AG04450 (cell line): ENCODE data around the gene GMPR2. TPM values are rescaled to one million over a fixed set of nuclear protein-coding genes. Genes with fewer than 3 reads are reported as not detected.
"Not testable (repeated sequence)": the region's sequence is repeated elsewhere in the genome, so short reads cannot be mapped to it uniquely, and the experiment has no call there.

Source experiments
- CTCF ChIA-PET: fragments of 300-600, 350-600 bp; formaldehyde crosslinking; extraction: SDS; loops from one replicate; lab custom pipeline; 2022; ENCODE audit warnings: antibody characterized with exemption, inconsistent platforms; lab: Charles Lee
- POLR2A ChIA-PET: fragments of 350-600 bp; formaldehyde crosslinking; extraction: SDS; loops from one replicate; lab custom pipeline; 2021; ENCODE audit warnings: antibody characterized with exemption, inconsistent platforms; lab: Yijun Ruan, JAX
- DNase-seq: peaks from one replicate; pipeline ENCODE4 v3.0.0-alpha.2; 2011; ENCODE audit warnings: low read depth, low spot score
- H3K27ac ChIP-seq: one replicate; pipeline ENCODE4 v1.5.1; 2012; ENCODE audit warnings: low read depth, low read length, control low read depth
- H3K27me3 ChIP-seq: one replicate; pipeline ENCODE4 v1.6.0; 2012; ENCODE audit warnings: low read length; ENCODE audit not compliant: control insufficient read depth, insufficient read depth
- H3K4me3 ChIP-seq: 2 replicates; pipeline ENCODE4 v1.5.1; 2011; ENCODE audit warnings: mild to moderate bottlenecking, low read depth, low read length, control low read depth
- H3K9me3 ChIP-seq: 2 replicates; pipeline ENCODE4 v1.5.1; 2012; ENCODE audit warnings: low read length; ENCODE audit not compliant: control insufficient read depth, insufficient read depth
- CTCF ChIP-seq: IDR thresholded peaks from 2 replicates; pipeline ENCODE4 v1.5.1; 2011; ENCODE audit warnings: low read depth, low read length, control low read depth, inconsistent platforms
- polyA plus RNA-seq: library from polyadenylated mRNA; depleted of rRNA; stranded (reverse); fragments of >200 nt; gene quantifications from 2 replicates; pipeline ENCODE4 v1.2.3, GENCODE V29; 2011

GMPR2 gene
- polyA plus RNA-seq, 1 experiment, result 89.2 TPM

GRCh38 chr14:24197056-24197450 is 35.7 kb upstream of the GMPR2 start:
- Histone ChIP-seq H3K27me3 (no peaks in the 10 kb centered on the region), H3K9me3 (peaks cover 5% of the 10 kb centered on the region), H3K27ac (no peak overlapping the region), H3K4me3 (no peak overlapping the region)
- POLR2A ChIA-PET, result interaction anchor here (0.9 kb wide), 1 partner anchor 50 kb away, joined by 4 read pairs; no protein-coding TSS in a partner anchor
- no peak for TF ChIP-seq CTCF
- CTCF ChIA-PET, result interaction anchor here (0.6 to 3.5 kb wide), 5 partner anchors 36 to 233 kb away, joined by 3 to 24 read pairs (median 4); partner anchors contain the start of gene IRF9
- DNase-seq, result no peak

DNA sequence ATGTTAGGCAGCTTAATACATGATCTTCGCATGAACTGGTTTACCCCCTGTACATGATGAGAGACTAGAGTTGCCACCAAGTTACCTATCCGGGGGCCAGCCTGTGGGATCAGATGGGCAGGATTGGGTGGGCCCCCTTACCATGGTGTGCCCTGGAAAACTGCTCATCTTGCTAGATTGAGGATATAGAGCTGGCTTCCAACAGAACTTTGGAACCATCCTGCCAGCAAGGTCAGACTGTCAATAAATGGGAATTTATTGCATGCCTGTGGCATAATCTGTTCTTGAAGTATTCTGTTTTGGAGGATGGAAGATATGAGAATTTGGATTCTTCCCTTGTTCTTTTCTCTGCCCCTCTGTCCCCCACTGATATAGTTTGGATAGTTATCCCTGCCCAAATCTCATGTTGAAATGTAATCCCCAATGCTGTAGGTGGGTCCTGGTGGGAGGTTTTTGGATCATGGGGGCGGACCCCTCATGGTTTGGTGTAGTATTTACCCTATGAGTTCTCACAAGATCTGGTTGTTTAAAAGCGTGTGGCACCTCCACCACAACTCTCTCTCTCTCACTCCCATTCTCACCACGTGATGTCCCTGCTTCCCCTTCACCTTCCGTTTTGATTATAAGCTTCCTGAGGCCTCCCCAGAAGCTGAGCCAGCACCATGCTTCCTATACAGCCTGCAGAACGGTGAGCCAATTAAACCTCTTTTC is 33.8 kb upstream of the GMPR2 start:
- H3K9me3 ChIP-seq, result peaks cover 5% of the 10 kb centered on the region
- H3K27me3 ChIP-seq, result no peaks in the 10 kb centered on the region
- no peak overlapping the region for H3K4me3 ChIP-seq
- no peak overlapping the region for H3K27ac ChIP-seq
- CTCF ChIA-PET, result interaction anchor here (1.0 kb wide), 1 partner anchor 38 kb away, joined by 4 read pairs; the partner anchor contains the start of gene IRF9
- no peak for DNase-seq
- POLR2A ChIA-PET, result interaction anchor here (0.5 to 1.2 kb wide), 3 partner anchors 14 to 98 kb away, joined by 6 to 11 read pairs (median 8); partner anchors contain the start of gene CHMP4A
- no peak for TF ChIP-seq CTCF

DNA sequence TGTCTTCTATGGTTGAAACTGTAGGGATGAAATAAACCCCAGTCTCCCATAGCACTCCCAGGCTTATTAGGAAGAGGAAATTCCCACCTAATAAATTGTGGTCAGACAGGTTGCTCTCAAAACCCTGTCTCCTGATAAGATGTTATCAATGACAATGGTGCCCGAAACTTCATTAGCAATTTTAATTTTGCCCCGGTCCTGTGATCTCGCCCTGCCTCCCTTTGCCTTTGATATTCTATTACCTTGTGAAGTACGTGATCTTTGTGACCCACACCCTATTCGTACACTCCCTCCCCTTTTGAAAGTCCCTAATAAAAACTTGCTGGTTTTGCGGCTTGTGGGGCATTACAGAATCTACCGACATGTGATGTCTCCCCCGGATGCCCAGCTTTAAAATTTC is 30.2 kb upstream of the GMPR2 start:
- H3K27ac ChIP-seq, CTCF ChIA-PET, H3K9me3 ChIP-seq, H3K4me3 ChIP-seq, POLR2A ChIA-PET, H3K27me3 ChIP-seq, DNase-seq: not testable (repeated sequence)

DNA sequence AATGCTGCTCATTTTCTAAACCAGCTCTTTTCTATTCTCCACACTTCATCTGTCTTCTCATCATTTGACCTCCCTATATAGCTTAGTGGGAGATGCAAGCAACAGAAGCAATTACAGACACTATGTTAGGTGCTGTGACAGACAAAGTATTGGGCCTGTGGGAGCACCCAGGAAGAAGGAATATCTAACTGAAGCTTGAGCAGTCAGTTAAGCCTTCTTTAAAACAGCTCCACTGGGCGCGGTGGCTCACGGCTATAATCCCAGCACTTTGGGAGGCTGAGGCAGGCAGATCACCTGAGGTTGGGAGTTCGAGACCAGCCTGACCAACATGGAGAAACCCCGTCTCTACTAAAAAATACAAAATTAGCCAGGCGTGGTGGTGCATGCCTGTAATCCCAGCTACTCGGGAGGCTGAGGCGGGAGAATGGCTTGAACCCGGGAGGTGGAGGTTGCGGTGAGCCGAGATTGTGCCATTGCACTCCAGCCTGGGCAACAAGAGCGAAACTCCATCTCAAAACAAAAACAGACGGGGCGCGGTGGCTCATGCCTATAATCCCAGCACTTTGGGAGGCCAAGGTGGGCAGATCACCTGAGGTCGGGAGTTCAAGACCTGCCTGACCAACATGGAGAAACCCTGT is 29.4 kb upstream of the GMPR2 start:
- CTCF ChIA-PET, result interaction anchor here (0.6 to 0.9 kb wide), 2 partner anchors 10 to 68 kb away, joined by 3 read pairs; partner anchors contain the start of genes CHMP4A and RABGGTA
- H3K27me3 ChIP-seq, H3K9me3 ChIP-seq, H3K27ac ChIP-seq, POLR2A ChIA-PET, DNase-seq, H3K4me3 ChIP-seq: not testable (repeated sequence)

DNA sequence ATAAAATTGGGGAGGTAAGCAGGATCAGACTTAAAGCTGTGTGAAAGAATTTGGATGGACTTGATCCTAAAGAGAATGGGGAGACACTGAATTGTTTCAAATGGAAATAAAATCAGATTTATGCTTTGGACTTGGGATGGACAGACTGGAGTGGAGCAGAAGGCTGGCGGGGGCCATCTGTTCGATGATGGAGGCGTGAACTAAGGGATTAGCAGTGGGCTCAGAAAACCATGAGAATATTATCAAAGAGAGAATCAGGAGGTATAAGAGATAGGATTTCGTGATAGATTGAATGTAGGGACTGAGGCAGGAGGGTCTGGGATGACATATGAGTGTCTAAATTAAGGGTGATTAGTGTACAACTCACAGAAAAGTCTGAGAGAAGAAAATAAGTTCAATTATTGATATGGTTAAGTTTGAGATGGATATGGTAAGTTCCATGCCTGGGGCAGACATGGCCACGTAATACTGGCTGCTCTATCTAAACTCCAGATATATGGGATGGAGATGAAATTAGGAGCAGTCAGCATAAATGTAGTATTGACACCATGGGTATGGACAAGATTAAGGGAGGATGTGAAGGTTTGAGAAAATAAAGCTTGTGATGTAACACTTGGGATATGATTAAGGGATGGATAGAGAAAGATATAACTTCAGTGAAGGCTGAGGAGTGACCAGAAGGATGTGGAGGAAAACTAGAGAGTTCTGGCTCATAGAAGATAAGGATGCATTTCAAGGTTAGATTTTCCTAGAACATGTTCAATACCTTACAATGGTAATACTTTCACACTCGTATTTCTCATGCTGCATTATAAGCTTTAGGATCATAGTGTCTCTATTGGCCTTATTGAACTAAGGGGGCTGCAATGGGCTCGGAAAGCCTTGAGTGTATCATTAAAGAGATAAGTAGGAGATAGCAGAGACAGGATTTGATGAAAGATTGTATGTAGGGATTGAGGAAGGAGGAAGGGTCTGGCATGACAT is 28.3 kb upstream of the GMPR2 start:
- TF ChIP-seq CTCF, result no peak
- no peak overlapping the region for H3K27ac ChIP-seq
- DNase-seq, result no peak
- ChIA-PET CTCF (interaction anchor here (0.6 to 0.9 kb wide), 3 partner anchors 66 to 102 kb away, joined by 3 to 4 read pairs (median 3); partner anchors contain the start of gene RABGGTA), POLR2A (interaction anchor here (0.7 kb wide), 1 partner anchor 90 kb away, joined by 3 read pairs; the partner anchor contains the start of genes DCAF11 and NRL)
- H3K27me3 ChIP-seq, result no peaks in the 10 kb centered on the region
- peaks cover 5% of the 10 kb centered on the region for H3K9me3 ChIP-seq
- H3K4me3 ChIP-seq, result no peak overlapping the region
